GM12865 (cell line): ENCODE data around the gene PI3.
"Not testable (repeated sequence)": the region's sequence is repeated elsewhere in the genome, so short reads cannot be mapped to it uniquely, and the experiment has no call there.

Source experiments
- DNase-seq: peaks from one replicate; pipeline ENCODE4 v3.0.0; 2010; ENCODE audit warnings: low read depth
- H3K4me3 ChIP-seq: 2 replicates; pipeline ENCODE4 v1.5.1; 2011; ENCODE audit warnings: mild to moderate bottlenecking, low read depth, low read length, control low read depth
- CTCF ChIP-seq: IDR thresholded peaks from 2 replicates; pipeline ENCODE4 v1.5.1; 2011; ENCODE audit warnings: low read length, control low read depth, low read depth, inconsistent platforms; ENCODE audit not compliant: insufficient read depth; ENCODE audit errors: missing control alignments

Gene PI3

GRCh38 chr20:45152405-45152804 is 22.3 kb upstream of the PI3 start:
- H3K4me3 ChIP-seq, result no peak overlapping the region
- DNase-seq, result no peak
- no peak for TF ChIP-seq CTCF

GRCh38 chr20:45153147-45153546 is 21.6 kb upstream of the PI3 start:
- no peak overlapping the region for H3K4me3 ChIP-seq
- DNase-seq, result no peak
- TF ChIP-seq CTCF, result no peak

- DNase-seq, result peak; percentile 10
- no peak overlapping the region for H3K4me3 ChIP-seq
- no peak for TF ChIP-seq CTCF
Measured at GRCh38 chr20:45153752-45154151, 20.9 kb upstream of the PI3 start.

GRCh38 chr20:45154183-45154582 is 20.5 kb upstream of the PI3 start:
- H3K4me3 ChIP-seq, result no peak overlapping the region
- no peak for TF ChIP-seq CTCF
- no peak for DNase-seq

- DNase-seq, H3K4me3 ChIP-seq: not testable (repeated sequence)
Measured at GRCh38 chr20:45154794-45155193, 19.9 kb upstream of the PI3 start.

- no peak for TF ChIP-seq CTCF
- H3K4me3 ChIP-seq, result no peak overlapping the region
- DNase-seq, result no peak
Measured at GRCh38 chr20:45156713-45157112, 18.0 kb upstream of the PI3 start.

- no peak for TF ChIP-seq CTCF
- no peak for DNase-seq
- H3K4me3 ChIP-seq, result no peak overlapping the region
Measured at GRCh38 chr20:45157962-45158361, 16.7 kb upstream of the PI3 start.
